Endothelial cell of umbilical vein (primary cell): ENCODE measurements around the gene SUPT7L. TPM values are rescaled to one million over a fixed set of nuclear protein-coding genes. Genes with fewer than 3 reads are reported as not detected.

Experiments
- BruUV-seq: library from RNA; stranded (reverse); fragments of 400-500 nt; replicated peaks from 2 replicates; lab custom pipeline; 2021; lab: Mats Ljungman, UMichigan
- CTCF ChIA-PET: fragments of 300-600, 350-600 bp; sonication (Branson Sonifier 250); formaldehyde crosslinking; loops from one replicate; lab custom pipeline; 2021; ENCODE audit warnings: antibody characterized with exemption, inconsistent platforms; lab: Charles Lee
- POLR2A ChIA-PET: fragments of 300-600, 350-600 bp; sonication (Branson Sonifier 250); formaldehyde crosslinking; loops from one replicate; lab custom pipeline; 2021; ENCODE audit warnings: antibody characterized with exemption, inconsistent platforms; lab: Charles Lee
- DNase-seq: peaks from one replicate; pipeline ENCODE4 v3.0.0-alpha.2; 2011; ENCODE audit warnings: low read depth, low spot score
- FAIRE-seq: peaks from 2 replicates; lab custom pipeline; 2011; peaks lifted over from hg19 to GRCh38; lab: Jason Lieb, UNC
- H2AFZ ChIP-seq: 2 replicates; pipeline ENCODE4 v1.6.0; 2012; ENCODE audit warnings: low read depth, low read length, control low read depth, inconsistent platforms
- H3K27ac ChIP-seq: 2 replicates; pipeline ENCODE4 v1.5.1; 2011; ENCODE audit warnings: low read depth, mild to moderate bottlenecking, control low read depth, low read length, moderate library complexity; ENCODE audit not compliant: insufficient read depth
- H3K27me3 ChIP-seq, 2 experiments: 2 replicates each; pipeline versions ENCODE4 v1.6.0 to v1.6.1; 2011; ENCODE audit warnings: low read length in 2 of 2, mixed read lengths in 1 of 2; ENCODE audit not compliant: control insufficient read depth in 2 of 2, insufficient read depth in 2 of 2
- H3K36me3 ChIP-seq, 2 experiments: 2 replicates in 1 of 2; 3 replicates in 1 of 2; pipeline ENCODE4 v1.5.1; 2011; ENCODE audit warnings: low read length in 2 of 2, mild to moderate bottlenecking in 1 of 2, moderate library complexity in 1 of 2; ENCODE audit not compliant: control insufficient read depth in 2 of 2, insufficient read depth in 2 of 2; ENCODE audit errors: extremely low read depth in 1 of 2
- H3K4me1 ChIP-seq: 3 replicates; pipeline ENCODE4 v1.5.1; 2011; ENCODE audit warnings: mild to moderate bottlenecking, low read length; ENCODE audit not compliant: control insufficient read depth, insufficient read depth; ENCODE audit errors: extremely low read depth
- H3K4me2 ChIP-seq: 2 replicates; pipeline ENCODE4 v1.6.1; 2011; ENCODE audit warnings: low read length, control low read depth, mixed read lengths; ENCODE audit not compliant: insufficient read depth
- H3K4me3 ChIP-seq, 3 experiments: fragments of 200-600 bp in 1 of 3; sonication (generic), shearing (Covaris generic) in 1 of 3; replicated peaks in 1 of 3; 2 replicates each; pipeline ENCODE4 v1.5.1; 2011 to 2016; ENCODE audit warnings: control low read depth in 3 of 3, low read length in 3 of 3, mild to moderate bottlenecking in 2 of 3, inconsistent platforms in 1 of 3, low read depth in 1 of 3, moderate library complexity in 1 of 3; ENCODE audit not compliant: insufficient read depth in 1 of 3
- H3K79me2 ChIP-seq: 2 replicates; pipeline ENCODE4 v1.6.0; 2012; ENCODE audit warnings: low read length, inconsistent platforms; ENCODE audit not compliant: control insufficient read depth, insufficient read depth
- H3K9ac ChIP-seq: replicated peaks from 2 replicates; pipeline ENCODE3; 2011; ENCODE audit warnings: low read length, control low read depth; ENCODE audit not compliant: insufficient read depth; ENCODE audit errors: extremely low read depth
- H3K9me1 ChIP-seq: replicated peaks from 3 replicates; pipeline ENCODE4 v1.6.0; 2011; ENCODE audit warnings: mild to moderate bottlenecking, low read length; ENCODE audit not compliant: control insufficient read depth, insufficient read depth; ENCODE audit errors: extremely low read depth
- H3K9me3 ChIP-seq: replicated peaks from 2 replicates; pipeline ENCODE4 v1.5.1; 2012; ENCODE audit warnings: low read length, inconsistent platforms; ENCODE audit not compliant: control insufficient read depth, insufficient read depth
- H4K20me1 ChIP-seq: replicated peaks from 2 replicates; pipeline ENCODE3; 2011; ENCODE audit warnings: mild to moderate bottlenecking, low read length; ENCODE audit not compliant: control insufficient read depth, insufficient read depth; ENCODE audit errors: extremely low read depth
- EZH2 ChIP-seq: IDR thresholded peaks from 2 replicates; pipeline ENCODE4 v1.6.1; 2012; ENCODE audit warnings: borderline replicate concordance, low read depth, mild to moderate bottlenecking, moderate library complexity, low read length, inconsistent platforms; ENCODE audit not compliant: severe bottlenecking
- FOS ChIP-seq: IDR thresholded peaks from 2 replicates; pipeline ENCODE4 v1.6.1; 2011; ENCODE audit warnings: mild to moderate bottlenecking, low read length, moderate library complexity, borderline replicate concordance; ENCODE audit not compliant: insufficient read depth
- GATA2 ChIP-seq: IDR thresholded peaks from 2 replicates; pipeline ENCODE4 v1.7.0; 2011; ENCODE audit warnings: low read depth, mild to moderate bottlenecking, moderate library complexity, mixed read lengths, low read length; ENCODE audit not compliant: insufficient read length, insufficient read depth
- JUN ChIP-seq: IDR thresholded peaks from 2 replicates; pipeline ENCODE4 v1.6.1; 2011; ENCODE audit warnings: borderline replicate concordance, low read depth; ENCODE audit not compliant: insufficient read length, insufficient read depth
- MYC ChIP-seq: IDR thresholded peaks from one replicate; pipeline ENCODE4 v1.6.1; 2011; ENCODE audit warnings: mild to moderate bottlenecking, low read depth, low read length
- POLR2A ChIP-seq: IDR thresholded peaks from 2 replicates; pipeline ENCODE4 v1.6.1; 2012; ENCODE audit warnings: low read depth, mild to moderate bottlenecking, control low read depth, low read length
- POLR2AphosphoS5 ChIP-seq: IDR thresholded peaks from 2 replicates; pipeline ENCODE4 v1.6.1; 2012; ENCODE audit warnings: low read depth, mild to moderate bottlenecking, control low read depth, low read length, moderate library complexity; ENCODE audit not compliant: insufficient read depth
- dilution Hi-C: fragments of 300-500 bp; cut with MboI; formaldehyde crosslinking; loops from one replicate; pipeline ENCODE4 v1.15.0; 2019; ENCODE audit warnings: low sequenced_read_pairs; ENCODE audit not compliant: extremely low pct_ligation_motif_present
- intact Hi-C: fragments of 100-400 bp; cut with micrococcal nuclease; formaldehyde crosslinking; loops from one replicate; pipeline ENCODE4 v1.10.0; 2022
- polyA plus RNA-seq, 4 experiments: library from polyadenylated mRNA; depleted of rRNA in 3 of 4; stranded (reverse) in 3 of 4; unstranded in 1 of 4; fragments of >200 nt; gene quantifications; 2 replicates each; pipeline versions ENCODE4 v1.2.1 to v1.2.3, GENCODE V29; 2011 to 2012; ENCODE audit warnings: missing spikeins in 1 of 4
- total RNA-seq: library from RNA; stranded (reverse); gene quantifications from 2 replicates; pipeline ENCODE4 v1.2.3, GENCODE V29; 2021
- TF ChIP-seq, protein P1 (sequence below), 2 donors: IDR thresholded peaks; 1 replicate in 1 of 2; 2 replicates in 1 of 2; pipeline ENCODE4 v1.5.1; 2011; ENCODE audit warnings: low read length in 2 of 2, mild to moderate bottlenecking in 2 of 2, moderate library complexity in 2 of 2, control low read depth in 1 of 2, inconsistent platforms in 1 of 2, low read depth in 1 of 2; ENCODE audit not compliant: insufficient read depth in 1 of 2; ENCODE audit errors: extremely low read depth in 1 of 2

SUPT7L gene
- total and polyA plus RNA-seq, 2 donors (not counting 3 experiments of a cell fraction or from before 2014, with no cell fraction given): 30.3 to 44.5 TPM

DNA sequence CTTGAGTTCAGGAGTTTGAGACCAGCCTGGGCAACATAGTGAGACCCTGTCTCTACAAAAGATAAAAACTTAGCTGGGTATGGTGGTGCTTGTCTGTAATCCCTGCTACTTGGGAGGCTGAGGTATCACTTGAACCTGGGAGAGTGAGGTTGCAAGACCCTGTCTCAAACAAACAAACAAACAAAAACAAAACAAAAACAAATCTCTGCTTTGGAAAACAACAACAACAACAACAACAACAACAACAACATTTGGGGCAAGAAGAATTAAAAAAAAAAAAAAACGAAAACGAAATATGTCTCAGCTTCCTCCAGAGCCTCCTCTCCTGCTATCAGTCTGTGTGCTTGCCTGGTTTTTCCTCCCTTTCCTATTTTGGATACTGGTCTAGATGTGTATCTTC, 17.2 kb upstream of the SUPT7L start:
- no peak overlapping the region for H3K4me3 ChIP-seq
- no TSS peak for BruUV-seq
- dilution Hi-C loops: no loop called here
- no peaks in the 10 kb centered on the region for H4K20me1 ChIP-seq
- H3K27me3 ChIP-seq: no peaks in the 10 kb centered on the region
- H3K9me1 ChIP-seq: no peaks in the 10 kb centered on the region
- DNase-seq (no peak), FAIRE-seq (no peak)
- no peaks in the 10 kb centered on the region for H3K9me3 ChIP-seq
- no peaks in the 10 kb centered on the region for H3K79me2 ChIP-seq
- no peak for TF ChIP-seq FOS
- no peak for TF ChIP-seq MYC
- TF ChIP-seq JUN: no peak
- TF ChIP-seq, protein P1, sequence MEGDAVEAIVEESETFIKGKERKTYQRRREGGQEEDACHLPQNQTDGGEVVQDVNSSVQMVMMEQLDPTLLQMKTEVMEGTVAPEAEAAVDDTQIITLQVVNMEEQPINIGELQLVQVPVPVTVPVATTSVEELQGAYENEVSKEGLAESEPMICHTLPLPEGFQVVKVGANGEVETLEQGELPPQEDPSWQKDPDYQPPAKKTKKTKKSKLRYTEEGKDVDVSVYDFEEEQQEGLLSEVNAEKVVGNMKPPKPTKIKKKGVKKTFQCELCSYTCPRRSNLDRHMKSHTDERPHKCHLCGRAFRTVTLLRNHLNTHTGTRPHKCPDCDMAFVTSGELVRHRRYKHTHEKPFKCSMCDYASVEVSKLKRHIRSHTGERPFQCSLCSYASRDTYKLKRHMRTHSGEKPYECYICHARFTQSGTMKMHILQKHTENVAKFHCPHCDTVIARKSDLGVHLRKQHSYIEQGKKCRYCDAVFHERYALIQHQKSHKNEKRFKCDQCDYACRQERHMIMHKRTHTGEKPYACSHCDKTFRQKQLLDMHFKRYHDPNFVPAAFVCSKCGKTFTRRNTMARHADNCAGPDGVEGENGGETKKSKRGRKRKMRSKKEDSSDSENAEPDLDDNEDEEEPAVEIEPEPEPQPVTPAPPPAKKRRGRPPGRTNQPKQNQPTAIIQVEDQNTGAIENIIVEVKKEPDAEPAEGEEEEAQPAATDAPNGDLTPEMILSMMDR (IDR thresholded peaks at IDR 0.05; ENCODE audit: extremely low read depth in 1 of 2, insufficient read depth in 1 of 2, low read depth in 1 of 2, low read length in 2 of 2): no peak
- no peak for TF ChIP-seq POLR2AphosphoS5
- no peak for TF ChIP-seq EZH2
- no peak for TF ChIP-seq POLR2A
- TF ChIP-seq GATA2: no peak
- no peak overlapping the region for H3K9ac ChIP-seq
- peaks cover 25% of the 10 kb centered on the region for H3K4me1 ChIP-seq
- H3K36me3 ChIP-seq: peaks cover 5 to 7% of the 10 kb centered on the region in 2 experiments
- H3K27ac ChIP-seq: no peak overlapping the region
- intact Hi-C loops: no loop called here
- ChIA-PET CTCF (interaction anchor here (1.3 kb wide), 1 partner anchor 10 kb away, joined by 3 read pairs; no protein-coding TSS in a partner anchor), POLR2A (no interaction called here)
- no peak overlapping the region for H2AFZ ChIP-seq
- H3K4me2 ChIP-seq: no peak overlapping the region
